Fibroblast of villous mesenchyme (primary cell): ENCODE results near the gene COL4A2. TPM values are rescaled to one million over a fixed set of nuclear protein-coding genes. Genes with fewer than 3 reads are reported as not detected.

Experiments used
- DNase-seq: peaks from one replicate; pipeline ENCODE4 v3.0.0-alpha.2; 2010; ENCODE audit warnings: low read depth
- H3K4me3 ChIP-seq: 2 replicates; pipeline ENCODE4 v1.5.1; 2011; ENCODE audit warnings: low read depth, mild to moderate bottlenecking, low read length
- CTCF ChIP-seq: IDR thresholded peaks from 2 replicates; pipeline ENCODE4 v1.5.1; 2012; ENCODE audit warnings: low read depth, mild to moderate bottlenecking, low read length; ENCODE audit not compliant: insufficient read depth
- total RNA-seq: library from RNA; depleted of rRNA; stranded (reverse); fragments of >200 nt; gene quantifications from 2 replicates; pipeline ENCODE4 v1.2.3, GENCODE V29; 2012

The COL4A2 gene
- total RNA-seq, 1 donor: 756 TPM

GRCh38 chr13:110262508-110263291 is 44.4 kb upstream of the COL4A2 start:
- DNase-seq: peak; percentile 63
- TF ChIP-seq CTCF: no peak
- H3K4me3 ChIP-seq: peak overlapping the region; percentile 7

- TF ChIP-seq CTCF: no peak
- DNase-seq: no peak
- H3K4me3 ChIP-seq: no peak overlapping the region
Measured at GRCh38 chr13:110263404-110263803, 43.7 kb upstream of the COL4A2 start.

GRCh38 chr13:110263888-110264287 is 43.2 kb upstream of the COL4A2 start:
- no peak overlapping the region for H3K4me3 ChIP-seq
- DNase-seq: peak; percentile 52
- TF ChIP-seq CTCF: no peak

GRCh38 chr13:110264685-110265275 is 42.3 kb upstream of the COL4A2 start:
- no peak overlapping the region for H3K4me3 ChIP-seq
- no peak for TF ChIP-seq CTCF
- DNase-seq: no peak

- no peak overlapping the region for H3K4me3 ChIP-seq
- DNase-seq: no peak
- TF ChIP-seq CTCF: no peak
Measured at GRCh38 chr13:110265341-110265681, 41.8 kb upstream of the COL4A2 start.

- DNase-seq: no peak
- no peak overlapping the region for H3K4me3 ChIP-seq
- no peak for TF ChIP-seq CTCF
Measured at GRCh38 chr13:110265682-110266430, 41.2 kb upstream of the COL4A2 start.
